Measurements from ENCODE around the gene PITRM1.
"Not testable (repeated sequence)": the region's sequence is repeated elsewhere in the genome, so short reads cannot be mapped to it uniquely, and the experiment has no call there.

The PITRM1 gene

DNA sequence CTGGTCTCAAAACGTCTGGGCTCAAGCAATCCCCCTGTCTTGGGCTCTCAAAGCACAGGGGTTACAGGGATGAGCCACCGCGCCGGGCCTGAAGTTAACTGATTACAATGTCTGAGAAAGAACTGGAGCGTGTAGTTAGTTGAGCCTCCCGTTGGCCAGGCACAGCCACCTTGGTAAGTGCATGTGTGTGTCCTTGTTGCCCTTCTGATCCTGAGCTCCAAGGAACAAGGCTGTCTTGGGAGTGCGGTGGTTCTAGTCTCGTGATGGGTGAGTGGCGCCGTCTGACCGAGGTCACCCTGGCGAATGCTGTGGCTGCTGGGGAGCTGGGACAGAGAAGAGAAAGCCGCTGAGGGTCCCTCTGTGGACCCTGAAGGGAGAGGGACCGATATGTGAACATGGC is 50.5 kb downstream of the PITRM1 start:
- DNase-seq (ENCODE audit: low spot score) = no peak

DNA sequence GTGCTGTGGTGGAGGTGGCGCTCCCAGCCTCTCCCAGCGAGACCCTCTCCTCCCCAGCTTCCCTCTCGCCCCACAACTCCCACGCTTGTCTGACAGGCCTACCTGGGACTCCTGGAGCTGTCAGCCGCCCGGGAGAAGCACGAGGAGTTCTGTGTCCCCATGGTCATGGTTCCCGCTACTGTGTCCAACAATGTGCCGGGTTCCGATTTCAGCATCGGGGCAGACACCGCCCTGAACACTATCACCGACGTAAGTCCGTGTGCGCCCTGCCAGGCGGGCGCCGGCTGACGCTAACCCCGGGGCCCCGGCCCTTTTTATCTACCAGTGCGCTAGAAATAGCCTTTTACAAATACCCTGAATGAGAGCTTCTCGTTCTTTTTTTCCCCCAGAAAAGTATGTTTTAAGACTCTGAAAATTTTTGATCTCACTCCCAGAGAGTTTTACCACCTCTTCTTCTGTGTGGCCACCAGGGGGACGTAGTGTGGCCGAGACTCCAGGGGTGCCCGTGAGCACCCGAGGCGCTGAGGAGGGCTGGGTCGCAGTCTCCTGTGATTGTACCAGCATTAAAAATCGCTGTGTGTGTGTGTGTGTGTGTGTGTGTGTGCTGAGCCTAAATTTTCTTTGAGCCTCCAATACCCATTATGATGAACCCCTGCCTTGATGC is 52.7 kb downstream of the PITRM1 start:
- no peak for DNase-seq (ENCODE audit: low spot score)

DNA sequence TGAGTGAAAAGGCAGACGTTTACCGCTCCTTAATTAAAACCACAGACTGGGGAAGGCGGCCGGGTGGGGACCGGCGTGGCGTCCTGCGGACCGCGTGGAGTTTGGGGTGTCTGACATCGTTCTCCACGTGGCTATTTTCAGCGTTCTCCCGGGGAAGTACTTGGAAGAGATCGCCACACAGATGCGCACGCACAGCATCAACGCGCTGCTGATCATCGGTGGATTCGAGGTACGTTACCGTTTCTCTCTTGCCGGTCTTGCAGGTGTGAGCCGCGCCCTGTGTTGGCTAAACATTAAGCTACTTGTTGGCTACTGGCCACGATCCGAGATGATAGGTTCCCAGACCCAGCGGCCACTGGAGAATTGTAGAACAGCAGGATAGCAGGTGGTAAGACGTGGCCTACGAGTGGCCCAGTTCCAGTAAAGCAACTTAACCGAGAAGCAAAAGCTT is 53.9 kb downstream of the PITRM1 start:
- DNase-seq (ENCODE audit: low spot score) = no peak

DNA sequence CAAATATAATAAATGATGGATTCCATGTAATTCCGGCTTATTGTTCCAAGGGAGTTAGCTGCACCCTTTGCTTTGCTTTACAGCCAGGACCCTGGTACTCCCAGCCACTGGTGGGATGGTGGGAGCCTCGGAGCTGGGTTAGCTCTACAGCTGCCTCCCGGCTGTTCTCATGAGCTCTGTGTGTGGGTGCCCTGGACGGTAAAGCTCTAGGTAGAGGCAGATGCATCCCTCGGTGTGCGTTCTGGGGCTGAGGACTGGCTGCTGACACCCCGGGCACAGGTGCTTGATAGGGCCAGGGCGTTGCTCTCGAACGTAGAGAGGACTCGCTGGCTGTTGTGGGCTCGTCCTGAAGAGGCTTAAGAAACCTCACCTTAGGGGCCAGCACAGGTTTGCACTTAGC is 55.1 kb downstream of the PITRM1 start:
- DNase-seq (ENCODE audit: low spot score) = no peak

DNA sequence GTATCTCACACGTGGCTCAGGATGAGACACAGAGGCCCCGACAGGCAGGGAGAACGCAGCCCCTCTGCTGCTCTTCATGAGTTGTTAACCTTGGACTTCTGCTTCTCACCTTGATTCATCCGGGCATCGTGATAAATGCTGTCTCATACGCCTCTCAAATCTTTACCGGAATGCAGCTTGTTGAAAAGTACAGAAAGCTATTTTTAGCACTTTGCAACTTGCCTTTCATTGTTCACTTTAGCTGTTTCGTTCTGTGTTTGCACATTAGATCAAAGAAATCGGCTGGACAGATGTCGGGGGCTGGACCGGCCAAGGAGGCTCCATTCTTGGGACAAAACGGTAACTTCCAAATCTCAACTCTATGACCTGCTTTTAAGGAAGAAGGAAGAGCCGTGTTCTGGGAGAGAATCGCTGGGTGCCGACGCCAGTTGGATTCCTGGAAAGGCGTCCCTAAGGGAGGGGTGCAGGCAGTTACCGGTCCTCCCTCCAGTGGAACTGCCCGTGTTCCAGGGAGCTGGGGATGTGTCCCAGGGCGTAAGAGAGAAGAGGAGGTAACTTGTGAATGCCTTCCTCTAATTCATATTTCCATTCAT is 56.0 kb downstream of the PITRM1 start:
- DNase-seq (ENCODE audit: low spot score) = no peak

DNA sequence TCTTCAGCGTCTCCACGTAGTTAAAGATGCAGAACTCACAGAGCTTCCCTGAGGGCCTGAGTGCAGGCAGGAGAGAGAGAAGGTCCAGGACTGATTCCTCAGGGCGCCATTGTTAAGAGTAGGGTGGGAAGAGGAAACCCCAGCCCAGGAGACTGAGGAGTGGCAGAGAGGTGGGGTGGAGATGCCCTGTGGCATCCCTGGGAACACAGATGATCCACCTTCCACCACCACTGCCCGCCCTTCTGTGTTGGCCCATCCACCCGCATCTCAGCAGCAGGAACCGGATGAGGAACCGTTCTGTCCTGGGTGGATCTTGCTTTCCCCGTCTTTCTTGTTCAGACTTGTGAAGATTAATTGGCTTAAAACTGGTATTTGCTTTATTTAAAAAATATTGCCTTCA is 56.9 kb downstream of the PITRM1 start:
- no peak for DNase-seq (ENCODE audit: low spot score)

DNA sequence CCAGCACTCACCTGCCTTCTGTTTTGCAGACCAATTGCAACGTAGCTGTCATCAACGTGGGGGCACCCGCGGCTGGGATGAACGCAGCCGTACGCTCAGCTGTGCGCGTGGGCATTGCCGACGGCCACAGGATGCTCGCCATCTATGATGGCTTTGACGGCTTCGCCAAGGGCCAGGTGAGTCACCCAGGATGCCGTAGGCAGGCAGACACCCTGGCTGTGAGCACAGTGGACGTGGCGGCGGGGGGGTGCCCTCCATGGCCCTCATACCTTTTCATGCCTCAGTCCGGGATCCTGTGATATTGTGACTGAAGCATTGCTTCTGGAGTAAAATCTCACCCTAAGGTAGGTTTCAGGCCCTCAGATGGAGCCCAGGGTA is 59.2 kb downstream of the PITRM1 start:
- DNase-seq (ENCODE audit: low spot score) = no peak

DNA sequence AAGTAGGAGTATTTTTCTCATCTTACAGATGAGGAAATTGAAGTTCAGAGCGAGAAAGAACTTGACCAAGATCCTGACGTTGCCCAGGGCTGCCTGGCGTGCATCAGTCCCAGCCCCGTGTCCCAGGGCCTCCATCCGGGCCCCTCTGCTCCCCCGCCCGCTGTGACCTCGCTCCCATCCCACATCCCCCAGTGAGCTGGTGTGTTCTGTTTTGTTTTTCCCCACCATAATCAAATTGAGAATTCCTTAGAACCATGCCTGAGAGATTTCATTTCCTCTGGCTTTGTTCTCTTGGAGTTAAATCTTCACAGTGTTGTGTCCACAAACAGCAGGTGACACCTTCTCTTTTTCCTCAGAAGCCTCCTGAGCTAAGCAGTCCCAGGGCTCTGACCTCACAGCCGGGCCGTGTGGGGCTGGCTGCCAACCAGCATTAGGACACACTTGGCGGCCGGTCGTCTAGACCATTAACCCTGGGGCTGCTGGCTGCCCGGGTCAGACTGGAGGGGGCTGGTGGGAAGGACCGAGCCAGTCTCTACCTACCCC is 60.9 kb downstream of the PITRM1 start:
- DNase-seq (ENCODE audit: low spot score) = no peak

DNA sequence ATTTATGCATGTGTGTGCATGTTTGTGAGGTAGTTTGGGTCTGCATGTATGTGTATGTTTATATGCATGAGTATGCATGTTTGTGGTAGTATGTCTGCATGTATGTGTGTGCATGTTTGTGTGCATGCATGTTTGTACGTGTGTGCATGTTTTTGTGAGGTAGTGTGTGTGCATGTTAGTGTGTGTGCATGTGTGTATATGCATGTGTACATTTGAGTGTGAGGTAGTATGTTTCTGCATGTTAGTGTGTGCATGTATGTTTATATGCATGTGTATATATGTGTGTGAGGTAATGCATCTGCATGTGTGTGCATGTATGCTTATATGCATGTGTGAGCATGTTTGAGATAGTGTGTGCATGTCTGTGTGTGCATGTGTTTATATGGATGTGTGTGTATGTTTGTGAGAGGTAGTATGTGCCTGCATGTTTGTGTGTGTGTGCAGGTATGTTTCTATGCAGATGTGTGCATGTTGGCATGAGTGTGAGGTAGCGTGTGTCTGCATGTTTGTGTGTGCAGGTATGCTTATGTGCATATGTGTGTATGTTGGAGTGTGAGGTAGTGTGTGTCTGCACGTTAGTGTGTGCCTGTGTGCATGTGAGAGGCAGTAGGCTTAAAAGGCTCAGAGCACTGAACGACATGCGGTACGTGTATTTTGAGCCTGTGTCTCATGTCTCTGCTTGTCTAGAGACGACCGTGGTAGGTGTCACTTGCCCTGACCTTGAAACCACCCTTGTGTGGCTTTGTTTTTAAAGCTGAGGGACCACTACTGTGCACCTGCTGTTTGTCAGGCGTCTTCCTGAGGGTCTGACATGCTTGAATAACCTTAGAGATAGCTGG is 61.6 kb downstream of the PITRM1 start:
- no peak for DNase-seq (ENCODE audit: low spot score)

DNA sequence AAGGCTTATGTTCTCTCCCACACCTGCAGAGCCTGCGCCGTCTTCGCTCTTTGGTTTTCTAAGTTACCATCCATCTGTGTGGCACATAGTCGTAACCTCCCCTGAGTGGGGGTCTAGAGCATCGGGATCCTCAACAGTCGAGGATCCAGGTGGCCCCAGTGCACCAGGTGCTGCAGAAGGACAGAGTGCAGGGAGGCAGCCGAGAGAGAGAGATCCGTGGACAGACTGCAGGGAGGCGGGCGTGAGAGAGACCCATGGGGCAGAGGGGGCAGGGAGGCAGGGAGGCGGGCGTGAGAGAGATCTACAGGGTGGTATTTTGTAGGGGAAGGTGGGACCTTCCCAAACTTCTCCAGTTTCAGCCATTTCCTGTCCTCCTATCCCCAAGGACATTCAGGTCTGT is 62.9 kb downstream of the PITRM1 start:
- no peak for DNase-seq (ENCODE audit: low spot score)

DNA sequence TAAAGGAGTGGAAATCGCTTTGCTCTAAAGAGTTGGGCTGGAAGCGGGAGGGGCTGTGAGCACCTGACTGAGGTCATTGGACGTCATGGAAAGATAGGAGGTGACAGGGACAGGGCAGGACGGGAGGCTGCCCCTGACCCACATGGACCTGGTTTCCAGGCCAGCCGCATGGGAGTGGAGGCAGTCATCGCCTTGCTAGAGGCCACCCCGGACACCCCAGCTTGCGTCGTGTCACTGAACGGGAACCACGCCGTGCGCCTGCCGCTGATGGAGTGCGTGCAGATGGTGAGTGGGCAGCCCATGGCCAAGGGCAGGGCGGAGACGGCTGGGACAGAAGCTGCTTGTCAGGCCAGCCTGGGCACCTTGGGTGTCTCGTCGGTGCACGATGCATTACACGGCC is 63.4 kb downstream of the PITRM1 start:
- DNase-seq (ENCODE audit: low spot score) = no peak

DNA sequence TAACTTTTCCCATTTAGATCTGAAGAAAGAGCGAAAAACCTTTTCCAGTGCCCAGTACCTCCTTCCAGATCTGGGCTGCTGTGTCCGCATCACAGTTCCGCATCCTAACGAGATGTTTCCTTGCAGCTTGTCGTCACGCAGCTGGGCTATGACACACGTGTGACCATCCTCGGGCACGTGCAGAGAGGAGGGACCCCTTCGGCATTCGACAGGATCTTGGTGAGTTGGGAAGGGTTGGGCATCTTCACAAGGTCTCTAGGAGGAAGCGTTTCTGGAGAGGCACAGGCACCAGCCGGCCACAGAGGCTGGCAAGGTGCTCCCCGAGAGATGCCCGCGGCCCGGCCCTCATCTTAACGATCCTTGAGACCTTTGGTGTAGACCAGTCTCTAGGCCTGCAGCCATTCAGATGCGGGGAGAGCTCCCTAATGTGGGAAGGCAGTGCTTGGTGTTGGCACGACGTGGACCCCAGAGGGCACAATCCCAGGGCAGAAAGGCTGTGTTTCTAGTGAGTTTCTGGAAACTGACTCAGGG is 63.9 kb downstream of the PITRM1 start:
- no peak for DNase-seq (ENCODE audit: low spot score)

DNA sequence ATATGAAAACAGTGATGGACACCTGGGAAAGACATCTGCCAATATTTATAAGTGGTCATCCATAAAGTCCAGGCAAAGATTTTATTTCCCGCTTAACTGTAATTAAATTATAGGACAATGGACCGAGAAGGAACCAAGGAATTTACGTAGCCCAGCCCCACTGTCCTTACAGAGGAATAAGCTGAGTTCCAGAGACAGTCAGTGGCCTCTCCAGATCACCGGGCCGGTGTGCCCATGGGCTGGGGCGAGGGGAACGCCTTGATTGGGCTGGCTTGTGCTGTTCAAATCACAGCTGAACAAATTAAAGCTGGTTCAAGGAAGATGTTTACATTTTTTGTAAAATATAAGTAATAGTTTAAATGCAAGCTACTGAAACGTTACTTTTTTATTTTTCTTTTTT is 64.5 kb downstream of the PITRM1 start:
- no peak for DNase-seq (ENCODE audit: low spot score)

DNA sequence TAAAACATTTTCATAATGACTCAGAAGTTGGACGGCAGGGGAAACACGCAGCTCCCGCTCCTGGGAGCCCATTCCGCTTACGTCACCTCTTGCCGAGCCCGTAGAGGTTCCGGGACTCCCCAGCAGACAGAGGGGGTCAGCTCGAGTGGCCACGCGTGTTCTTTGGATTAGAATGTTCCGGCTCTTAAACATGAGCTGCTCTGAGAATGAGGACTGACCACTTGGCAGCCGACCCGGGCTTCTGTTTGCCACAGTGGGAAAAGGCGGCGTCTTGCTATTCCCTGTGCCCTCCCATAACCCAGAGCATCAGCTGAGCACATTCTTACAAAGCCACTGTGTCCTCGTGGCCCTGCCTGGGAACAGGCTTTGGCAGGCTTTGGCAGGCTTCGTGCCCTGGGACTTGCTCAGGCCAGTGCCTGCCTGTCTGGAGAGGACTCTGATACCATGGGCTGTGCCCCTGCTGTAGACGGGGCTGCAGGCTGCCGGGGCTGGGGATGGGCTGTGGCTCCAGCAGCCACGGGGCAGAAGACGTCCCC is 65.1 kb downstream of the PITRM1 start:
- DNase-seq (ENCODE audit: low spot score) = no peak

DNA sequence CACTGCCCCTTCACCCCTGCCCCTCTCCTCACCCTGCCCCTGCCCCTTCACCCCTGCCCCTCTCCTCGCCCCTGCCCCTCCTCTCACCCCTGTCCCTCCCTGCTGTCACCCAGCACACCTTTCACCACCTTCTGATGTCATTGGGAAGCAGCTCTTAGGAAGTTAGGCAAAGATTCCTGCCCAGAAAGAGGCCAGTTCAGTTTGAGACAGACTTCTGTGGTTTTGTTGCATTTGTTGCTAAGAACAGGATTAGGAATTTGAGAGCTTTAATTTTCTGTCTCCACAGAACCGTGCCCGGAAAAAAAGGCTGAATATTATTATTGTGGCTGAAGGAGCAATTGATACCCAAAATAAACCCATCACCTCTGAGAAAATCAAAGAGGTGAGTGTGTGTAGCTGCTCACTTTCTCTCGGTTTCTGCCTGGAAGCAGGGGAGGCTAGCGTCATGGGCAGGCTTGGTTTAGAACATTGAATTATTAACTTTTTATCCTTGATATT is 65.6 kb downstream of the PITRM1 start:
- DNase-seq (ENCODE audit: low spot score) = no peak

DNA sequence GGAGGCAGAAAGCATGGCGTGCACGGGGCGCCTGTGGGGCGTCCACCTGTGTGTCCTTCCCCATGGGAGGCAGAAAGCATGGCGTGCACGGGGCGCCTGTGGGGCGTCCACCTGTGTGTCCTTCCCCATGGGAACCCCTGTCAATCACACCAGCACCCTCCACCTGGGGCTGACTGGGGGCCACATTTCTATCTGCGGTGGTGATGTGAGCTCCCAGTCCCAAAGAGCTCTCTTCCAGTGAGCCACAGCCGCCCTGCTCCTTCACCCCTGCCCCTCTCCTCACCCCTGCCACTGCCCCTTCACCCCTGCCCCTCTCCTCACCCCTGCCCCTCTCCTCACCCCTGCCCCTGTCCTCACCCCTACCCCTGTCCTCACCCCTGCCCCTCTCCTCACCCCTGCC is 66.3 kb downstream of the PITRM1 start:
- DNase-seq (ENCODE audit: low spot score) = not testable (repeated sequence)

DNA sequence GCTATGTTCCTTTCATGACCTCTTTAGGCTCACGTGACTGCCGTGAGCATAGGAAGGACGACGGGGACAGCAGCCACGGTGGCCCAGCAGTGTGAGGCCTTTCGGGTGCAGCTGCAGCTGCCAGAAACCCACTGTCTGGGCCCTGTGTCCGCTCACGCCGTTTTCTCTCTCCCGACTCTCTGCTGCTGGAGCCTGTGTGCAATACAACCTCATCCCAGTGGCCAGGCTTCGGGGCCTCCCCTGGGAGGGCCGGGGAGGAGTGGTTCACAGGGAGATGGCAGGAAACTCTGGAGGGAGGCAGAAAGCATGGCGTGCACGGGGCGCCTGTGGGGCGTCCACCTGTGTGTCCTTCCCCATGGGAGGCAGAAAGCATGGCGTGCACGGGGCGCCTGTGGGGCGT is 66.7 kb downstream of the PITRM1 start:
- DNase-seq (ENCODE audit: low spot score) = no peak

DNA sequence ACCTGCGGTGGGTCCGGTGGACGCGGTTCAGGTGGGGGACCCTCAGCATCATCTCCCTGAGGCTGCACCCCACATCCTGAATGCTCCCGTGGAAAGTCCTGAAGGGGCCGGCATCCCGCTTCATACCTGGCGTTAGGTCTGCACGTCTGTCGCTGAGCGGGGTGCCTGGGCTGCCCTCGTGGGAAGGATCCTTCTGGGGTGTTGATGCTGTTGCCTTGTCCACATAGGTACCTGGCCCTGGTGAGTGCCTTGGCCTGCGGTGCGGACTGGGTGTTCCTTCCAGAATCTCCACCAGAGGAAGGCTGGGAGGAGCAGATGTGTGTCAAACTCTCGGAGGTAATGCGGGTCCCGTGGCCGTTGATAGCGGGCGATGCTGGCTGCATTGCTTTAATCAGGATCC is 67.4 kb downstream of the PITRM1 start:
- DNase-seq (ENCODE audit: low spot score) = no peak

DNA sequence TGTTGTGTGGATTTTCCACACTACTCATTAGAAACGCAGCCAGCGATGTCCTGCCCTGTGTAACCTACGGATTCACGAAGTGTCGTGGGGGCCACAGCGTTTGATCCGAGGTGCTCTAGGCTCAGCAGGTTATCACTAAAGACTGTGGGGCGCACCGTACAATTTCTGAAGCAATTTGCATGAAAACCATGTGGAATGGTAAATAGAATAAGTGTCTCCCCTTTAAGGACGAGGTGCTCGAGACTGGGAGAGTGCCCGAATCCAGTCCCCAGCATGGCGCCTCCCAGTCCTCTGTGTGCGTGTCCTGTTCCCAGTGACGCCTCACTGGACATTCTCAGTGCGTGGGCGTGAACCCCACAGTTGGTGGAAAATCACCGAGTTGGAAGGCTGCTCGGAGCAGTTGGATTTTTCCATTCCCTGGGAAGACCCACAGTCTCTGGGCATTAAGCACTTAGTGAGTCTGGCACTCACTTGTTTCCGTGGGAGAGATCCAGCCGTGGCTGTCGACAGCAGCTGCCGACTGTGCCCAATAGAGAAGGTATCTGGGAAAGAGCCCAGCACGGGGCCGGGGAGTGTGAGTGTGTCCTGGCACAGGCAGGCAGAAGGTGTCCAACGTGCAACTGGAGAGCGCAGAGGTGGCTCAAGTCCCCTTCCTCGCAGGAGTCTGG is 68.2 kb downstream of the PITRM1 start:
- no peak for DNase-seq (ENCODE audit: low spot score)

DNA sequence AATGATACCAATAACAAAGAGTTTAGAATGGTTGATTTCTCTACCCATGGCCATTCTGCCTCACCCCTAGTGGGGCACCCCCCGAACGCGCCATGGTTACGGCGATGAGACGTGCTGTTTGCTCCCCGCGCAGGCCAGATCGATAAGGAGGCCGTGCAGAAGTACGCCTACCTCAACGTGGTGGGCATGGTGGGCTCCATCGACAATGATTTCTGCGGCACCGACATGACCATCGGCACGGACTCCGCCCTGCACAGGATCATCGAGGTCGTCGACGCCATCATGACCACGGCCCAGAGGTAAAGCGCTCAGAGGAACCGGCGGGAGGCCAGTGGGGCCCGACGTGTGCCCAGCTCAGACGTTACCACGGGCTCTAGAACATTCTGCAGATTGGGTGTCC is 68.9 kb downstream of the PITRM1 start:
- DNase-seq (ENCODE audit: low spot score) = no peak

DNA sequence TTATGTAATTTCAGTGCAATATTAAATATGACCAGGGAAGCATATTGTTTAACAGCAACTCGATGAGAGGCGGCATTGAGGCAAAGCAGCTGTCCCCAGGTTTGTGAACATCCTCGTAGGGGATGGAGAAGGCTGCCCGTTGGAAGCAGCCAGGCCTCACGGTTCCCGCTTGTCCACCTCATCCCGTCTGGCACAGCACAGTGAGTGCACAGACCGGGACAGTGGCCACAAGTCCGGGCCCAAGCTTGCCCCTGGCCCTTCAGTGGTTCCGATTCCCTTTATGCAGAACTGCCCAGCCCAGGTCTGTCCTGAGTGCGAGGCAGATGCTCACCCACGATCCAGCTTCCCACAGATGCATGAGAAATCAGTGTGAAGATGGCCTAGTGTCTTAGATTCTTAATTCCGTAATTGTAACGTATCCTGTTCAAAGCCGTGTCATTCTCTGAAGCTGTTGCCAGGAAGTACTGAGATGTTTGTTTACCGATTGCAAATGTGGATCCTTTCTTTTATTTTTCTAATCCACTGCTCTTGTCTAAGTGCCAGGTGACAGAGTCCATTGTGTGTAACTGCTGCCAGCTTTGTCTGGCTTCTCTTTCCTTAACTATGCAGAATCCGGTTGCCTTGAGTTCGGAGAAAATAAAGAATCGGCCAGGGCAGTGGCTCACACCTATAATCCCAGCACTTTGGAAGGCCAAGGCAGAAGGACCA is 69.7 kb downstream of the PITRM1 start:
- no peak for DNase-seq (ENCODE audit: low spot score)

All from LoVo (cell line).